Activated T-cell treated with anti-CD3 and anti-CD28 coated beads for 4 hours (primary cell): Measurements from ENCODE around the gene CYP4F12.

Source experiments
- DNase-seq: peaks from one replicate; pipeline ENCODE4 v3.0.0-alpha.2; 2020

Gene CYP4F12

GRCh38 chr19:15715642-15716041 is 42.8 kb downstream of the CYP4F12 start:
- no peak for DNase-seq

GRCh38 chr19:15717809-15718208 is 44.9 kb downstream of the CYP4F12 start:
- DNase-seq: no peak

DNA sequence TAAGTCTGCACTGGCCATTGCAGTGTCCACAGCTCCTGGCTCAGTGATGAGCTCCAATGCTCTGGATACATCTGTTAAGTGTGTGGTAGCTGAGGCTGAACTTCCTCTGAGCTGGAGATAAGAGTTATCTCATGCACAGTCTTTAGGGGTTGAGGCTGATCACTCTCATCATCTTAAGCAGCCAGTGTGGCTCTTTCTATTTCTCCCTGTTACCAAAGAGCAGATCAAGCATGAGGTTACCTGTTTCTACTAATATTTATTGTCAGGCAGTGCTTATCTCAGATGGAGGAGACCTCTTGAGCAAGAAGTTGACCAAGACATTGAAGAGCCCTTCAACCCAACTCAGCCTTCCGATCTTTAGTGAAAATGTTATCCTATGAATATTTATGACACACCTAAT is 48.4 kb downstream of the CYP4F12 start:
- no peak for DNase-seq

- DNase-seq: no peak
These were observed 50.1 kb downstream of the CYP4F12 start for GRCh38 chr19:15722956-15723355.

GRCh38 chr19:15727724-15728123 is 54.8 kb downstream of the CYP4F12 start, which contains the start of gene OR10H2:
OR10H2 (plus strand) TSS chr19:15728024; CDS start chr19:15728044, 20 bp downstream.
- DNase-seq: no peak

GRCh38 chr19:15730538-15730937 is 57.7 kb downstream of the CYP4F12 start:
- DNase-seq: no peak

- no peak for DNase-seq
These were observed 59.5 kb downstream of the CYP4F12 start for GRCh38 chr19:15732388-15732787.

GRCh38 chr19:15733895-15734294 is 61.0 kb downstream of the CYP4F12 start:
- DNase-seq: no peak

GRCh38 chr19:15737722-15738121 is 64.8 kb downstream of the CYP4F12 start, which contains the start of gene OR10H3:
OR10H3 (plus strand) TSS chr19:15737985; CDS start chr19:15741393, 3,408 bp downstream.
- DNase-seq: no peak

DNA sequence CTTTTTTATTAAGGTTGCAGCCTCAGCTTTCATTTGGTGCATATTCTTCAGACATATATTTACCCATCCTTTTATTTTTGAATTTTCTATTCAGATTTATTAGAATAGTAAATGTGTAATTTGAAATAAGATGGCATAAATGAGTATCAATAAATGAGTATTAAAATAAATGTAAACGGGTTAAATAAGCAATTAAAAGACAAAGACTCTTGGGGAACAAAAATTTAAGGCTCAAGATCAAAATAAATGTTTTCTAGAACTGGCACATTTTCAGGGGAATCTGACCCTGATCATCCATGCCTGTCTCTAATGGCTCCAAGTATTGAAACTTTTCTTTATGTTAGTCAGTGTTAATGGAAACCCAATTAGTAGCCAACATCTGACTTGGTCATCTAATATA is 67.9 kb downstream of the CYP4F12 start:
- no peak for DNase-seq
